ENCODE data around the gene EZH1.

The EZH1 gene

DNA sequence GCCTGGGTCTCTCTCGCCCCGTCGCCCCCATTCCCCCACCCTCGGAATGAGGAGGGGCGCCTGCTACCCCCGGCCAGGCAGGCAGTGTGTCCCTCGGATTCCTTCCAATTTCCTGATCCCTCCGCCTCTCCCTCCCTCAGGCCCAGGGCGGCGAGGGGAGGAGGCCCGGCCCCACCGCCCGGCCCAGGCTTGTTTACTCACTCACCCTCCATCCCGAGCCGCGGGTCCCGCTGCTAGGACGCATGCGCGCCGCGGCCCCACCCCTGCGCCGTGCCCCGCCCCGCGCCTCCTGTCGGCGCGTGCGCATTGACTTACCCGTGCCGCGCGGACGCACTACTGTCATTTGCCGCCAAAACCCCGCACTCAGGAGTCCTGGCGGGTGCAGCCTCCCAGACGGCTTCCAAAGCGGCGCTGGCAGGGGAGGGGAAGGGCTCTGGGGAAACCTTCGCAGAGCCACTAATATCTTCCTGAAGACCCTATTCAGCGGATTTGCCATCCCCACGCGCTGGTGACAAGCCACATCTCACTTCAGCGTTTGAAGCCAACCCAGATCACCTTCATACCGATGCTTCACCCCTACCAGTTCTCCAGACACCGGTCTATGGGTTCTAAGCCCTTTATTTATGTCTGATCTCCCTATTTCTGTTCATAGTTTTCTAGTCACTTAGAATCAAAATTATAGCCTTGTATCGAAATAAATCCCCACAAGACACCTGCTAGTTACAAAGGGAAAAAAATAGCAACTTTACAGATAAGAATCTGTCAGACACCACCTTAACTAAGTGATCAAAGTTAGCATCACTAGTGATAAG, at the start of gene EZH1:
Gene EZH1, minus strand, starts transcription at position 235 of the 812 bp plus-strand sequence. CDS start 16,099 bp downstream, outside the sequence.
- DNase-seq: peak; percentile 93

DNA sequence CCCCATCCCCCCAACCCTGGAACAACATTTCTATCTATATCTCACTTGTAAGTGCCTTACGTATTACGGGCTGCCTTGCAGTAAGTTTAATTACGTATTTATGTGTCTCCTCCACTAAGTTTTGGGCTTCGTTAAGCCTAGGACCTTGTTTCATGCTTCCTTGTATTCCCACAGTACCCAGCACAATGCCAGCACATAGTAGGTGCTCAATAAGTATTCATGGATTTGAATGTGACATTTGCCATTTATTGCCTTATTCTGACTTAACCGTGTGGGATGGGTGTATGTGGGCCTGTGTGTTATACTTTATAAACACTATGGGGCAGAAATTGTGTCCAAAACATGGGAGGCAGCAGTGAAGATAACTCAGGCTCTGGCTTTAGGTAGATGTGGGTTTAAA, 47.7 kb upstream of the EZH1 start:
- DNase-seq: no peak

DNA sequence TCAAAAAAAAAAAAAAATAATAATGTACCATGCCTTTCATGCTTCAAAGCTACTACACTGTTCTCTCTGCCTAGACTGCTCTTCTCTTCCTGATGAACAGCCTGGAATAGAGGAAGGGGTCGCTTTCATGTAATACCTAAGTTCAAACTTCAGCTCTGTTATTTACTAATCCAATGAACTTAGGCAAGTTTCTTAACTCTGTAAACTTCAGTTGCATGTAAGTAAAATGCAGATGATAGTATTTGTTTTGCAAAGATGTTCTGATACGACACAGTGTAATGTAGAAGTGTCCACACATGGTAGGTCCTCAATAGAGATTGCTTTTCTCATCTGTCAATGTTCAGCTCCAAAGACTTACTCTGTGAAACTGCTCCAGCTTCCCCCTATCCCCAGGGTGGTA, 47.1 kb upstream of the EZH1 start:
- no peak for DNase-seq

DNA sequence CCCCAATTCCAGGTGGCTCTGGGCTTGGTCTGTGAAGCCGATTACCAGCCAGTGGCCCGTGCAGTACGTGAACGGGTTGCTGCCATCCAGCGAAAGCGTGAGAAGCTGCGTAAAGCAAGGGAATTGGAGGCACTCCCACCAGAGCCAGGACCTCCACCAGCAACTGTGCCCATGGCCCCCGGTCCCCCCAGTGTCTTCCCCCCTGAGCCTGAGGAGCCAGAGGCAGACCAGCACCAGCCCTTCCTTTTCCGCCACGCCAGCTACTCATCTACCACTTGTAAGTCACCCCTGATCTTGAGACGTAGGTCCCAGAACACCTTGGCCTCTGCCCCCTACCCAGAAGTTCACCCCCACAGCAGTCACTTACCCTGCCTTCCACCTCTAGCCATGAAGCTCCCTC, 42.4 kb upstream of the EZH1 start:
- DNase-seq: no peak

DNA sequence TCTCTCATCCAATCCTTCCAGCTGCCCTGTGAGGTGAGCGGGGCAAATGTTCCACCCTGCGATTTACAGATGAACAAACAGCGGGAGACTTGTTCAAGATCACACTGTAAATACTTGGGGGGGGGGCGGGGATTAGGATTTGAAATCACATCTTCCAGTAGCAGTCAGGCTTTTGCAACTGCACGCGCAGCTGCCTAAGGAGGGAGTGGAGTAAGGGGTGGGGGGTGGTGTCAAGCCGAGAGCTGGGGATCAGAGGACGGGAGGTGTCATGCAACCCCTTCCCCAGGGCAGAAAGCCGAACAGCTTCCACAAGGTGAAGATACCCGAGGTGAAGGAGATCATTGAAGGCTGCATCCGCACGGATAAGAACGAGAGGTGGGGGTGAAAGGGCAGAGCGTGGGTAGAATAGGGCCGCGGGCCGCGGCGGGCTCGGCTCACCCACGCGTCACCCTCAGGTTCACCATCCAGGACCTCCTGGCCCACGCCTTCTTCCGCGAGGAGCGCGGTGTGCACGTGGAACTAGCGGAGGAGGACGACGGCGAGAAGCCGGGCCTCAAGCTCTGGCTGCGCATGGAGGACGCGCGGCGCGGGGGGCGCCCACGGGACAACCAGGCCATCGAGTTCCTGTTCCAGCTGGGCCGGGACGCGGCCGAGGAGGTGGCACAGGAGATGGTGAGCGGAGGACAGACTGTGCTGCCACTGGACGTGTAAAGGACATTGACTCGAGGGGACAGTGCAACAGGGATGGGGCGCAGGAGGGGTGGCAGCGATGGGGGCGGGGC, 40.2 kb upstream of the EZH1 start:
- DNase-seq: no peak

DNA sequence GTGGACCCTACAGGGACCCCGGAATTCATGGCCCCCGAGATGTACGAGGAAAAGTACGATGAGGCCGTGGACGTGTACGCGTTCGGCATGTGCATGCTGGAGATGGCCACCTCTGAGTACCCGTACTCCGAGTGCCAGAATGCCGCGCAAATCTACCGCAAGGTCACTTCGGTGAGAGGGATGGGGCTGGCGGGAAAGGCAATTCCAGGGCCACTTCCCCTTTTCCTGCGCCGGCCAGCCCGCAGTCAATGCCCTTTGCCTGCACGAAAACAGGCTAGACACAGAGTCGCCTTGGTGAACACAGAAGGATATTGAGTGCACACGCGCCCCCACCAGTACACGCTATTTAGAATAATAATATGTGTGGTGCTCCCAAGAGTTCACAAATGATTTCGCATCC, 39.6 kb upstream of the EZH1 start:
- DNase-seq: no peak

DNA sequence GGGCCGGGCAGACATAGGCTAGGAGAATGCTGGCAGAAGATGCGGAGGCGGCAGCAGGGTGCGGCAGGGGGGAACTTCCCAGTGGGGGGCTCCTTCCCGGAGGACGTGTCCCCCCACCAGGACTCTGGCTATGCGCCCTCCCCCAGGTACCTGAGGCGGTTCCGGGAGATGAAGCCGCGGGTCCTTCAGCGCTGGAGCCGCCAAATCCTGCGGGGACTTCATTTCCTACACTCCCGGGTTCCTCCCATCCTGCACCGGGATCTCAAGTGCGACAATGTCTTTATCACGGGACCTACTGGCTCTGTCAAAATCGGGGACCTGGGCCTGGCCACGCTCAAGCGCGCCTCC, 38.9 kb upstream of the EZH1 start:
- DNase-seq: no peak

DNA sequence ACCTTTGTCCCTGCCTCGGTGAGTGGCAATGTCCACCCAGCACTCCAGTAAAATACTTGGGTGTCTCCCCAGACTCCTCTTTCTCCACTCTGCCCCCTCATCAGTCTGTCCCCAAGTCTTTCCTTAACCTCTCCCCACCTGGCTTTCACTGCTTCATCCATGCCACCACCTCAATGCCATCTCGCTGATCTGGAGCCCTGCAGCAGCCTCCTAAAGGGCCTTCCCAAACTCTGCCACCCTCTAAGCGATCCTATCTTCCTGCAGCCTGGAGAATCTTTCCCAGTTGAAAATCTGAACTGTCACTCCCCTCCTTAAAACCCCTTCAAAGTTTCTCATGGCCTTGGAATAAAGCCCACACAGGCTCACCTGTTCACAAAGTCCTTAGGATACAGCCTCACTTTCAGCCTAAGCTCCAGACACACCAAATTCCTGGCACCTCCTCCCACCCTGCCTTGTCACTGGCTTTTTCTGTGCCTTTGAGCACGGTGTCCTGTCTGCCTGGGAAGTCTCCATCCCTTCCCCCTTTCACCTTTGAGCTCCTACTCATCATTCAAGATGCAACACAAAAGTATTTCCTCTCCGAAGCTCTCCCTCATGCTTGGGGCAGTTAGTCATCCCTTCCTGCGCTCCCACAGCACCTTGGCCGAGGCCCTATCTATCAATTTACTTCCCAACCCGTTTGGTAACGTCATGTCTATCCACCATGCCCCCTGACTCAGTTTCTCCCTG, 38.4 kb upstream of the EZH1 start:
- DNase-seq: no peak

DNA sequence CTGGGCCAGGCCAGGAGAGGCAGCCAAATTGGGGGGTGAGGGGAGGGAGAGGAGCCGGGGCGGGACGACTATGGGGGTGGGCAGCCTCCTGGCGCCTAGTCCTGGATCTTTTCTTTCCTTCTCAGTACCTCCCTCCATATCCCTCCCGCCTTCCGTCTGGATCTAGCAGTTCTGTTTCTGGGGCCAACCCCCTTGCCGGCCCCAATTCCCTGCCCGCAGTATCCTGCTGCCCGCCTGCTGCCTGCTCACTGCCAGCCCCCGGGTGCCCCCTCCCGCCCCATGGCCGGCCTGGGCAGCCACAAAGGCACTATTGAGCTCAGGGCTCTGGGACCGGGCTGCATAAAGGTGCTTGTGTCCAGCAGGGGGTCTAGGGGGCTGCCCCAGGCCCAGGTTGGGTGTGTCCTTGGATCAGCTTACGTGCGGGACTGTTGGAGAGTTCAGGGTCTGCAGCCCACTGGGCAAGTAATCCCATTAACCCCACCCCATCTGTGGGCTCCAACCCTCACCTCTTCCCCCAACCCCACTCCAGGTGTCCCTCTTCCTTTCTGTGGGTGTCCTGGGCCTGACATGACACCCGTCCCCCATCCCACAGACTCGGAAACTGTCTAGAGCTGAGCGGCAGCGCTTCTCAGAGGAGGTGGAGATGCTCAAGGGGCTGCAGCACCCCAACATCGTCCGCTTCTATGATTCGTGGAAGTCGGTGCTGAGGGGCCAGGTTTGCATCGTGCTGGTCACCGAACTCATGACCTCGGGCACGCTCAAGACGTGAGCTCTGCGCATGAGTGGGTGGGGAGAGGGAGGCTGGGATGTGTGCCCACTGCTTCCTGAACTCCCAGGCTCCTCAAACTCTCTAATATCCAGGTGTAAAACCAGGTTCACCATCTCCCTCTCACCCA, 37.6 kb upstream of the EZH1 start:
- DNase-seq: no peak

DNA sequence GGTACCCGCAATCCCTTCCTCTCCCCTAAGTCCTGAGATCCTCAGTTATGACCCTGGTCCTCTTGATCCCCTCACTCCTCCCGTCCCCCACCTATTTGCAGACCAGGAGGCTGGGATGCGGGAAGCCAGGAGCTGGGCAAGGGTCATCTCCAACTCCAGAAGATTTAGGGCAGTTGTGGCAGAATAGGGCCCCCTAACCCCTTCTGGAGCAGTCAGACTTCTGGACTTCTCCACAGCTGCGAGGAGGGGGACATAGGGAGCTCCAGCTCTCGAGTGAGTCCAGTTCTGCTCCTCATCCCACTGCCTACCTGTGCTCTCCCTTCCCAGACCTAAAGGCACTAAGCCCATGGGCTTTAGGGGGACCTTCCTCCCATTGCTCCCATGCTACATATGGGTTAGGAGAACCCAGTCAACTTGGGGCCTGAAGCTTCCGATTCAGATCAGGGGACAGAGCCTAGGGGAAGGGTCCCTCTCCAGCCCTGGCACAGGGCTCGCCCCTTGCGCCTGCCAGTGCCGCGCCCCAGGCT, 36.9 kb upstream of the EZH1 start:
- no peak for DNase-seq

DNA sequence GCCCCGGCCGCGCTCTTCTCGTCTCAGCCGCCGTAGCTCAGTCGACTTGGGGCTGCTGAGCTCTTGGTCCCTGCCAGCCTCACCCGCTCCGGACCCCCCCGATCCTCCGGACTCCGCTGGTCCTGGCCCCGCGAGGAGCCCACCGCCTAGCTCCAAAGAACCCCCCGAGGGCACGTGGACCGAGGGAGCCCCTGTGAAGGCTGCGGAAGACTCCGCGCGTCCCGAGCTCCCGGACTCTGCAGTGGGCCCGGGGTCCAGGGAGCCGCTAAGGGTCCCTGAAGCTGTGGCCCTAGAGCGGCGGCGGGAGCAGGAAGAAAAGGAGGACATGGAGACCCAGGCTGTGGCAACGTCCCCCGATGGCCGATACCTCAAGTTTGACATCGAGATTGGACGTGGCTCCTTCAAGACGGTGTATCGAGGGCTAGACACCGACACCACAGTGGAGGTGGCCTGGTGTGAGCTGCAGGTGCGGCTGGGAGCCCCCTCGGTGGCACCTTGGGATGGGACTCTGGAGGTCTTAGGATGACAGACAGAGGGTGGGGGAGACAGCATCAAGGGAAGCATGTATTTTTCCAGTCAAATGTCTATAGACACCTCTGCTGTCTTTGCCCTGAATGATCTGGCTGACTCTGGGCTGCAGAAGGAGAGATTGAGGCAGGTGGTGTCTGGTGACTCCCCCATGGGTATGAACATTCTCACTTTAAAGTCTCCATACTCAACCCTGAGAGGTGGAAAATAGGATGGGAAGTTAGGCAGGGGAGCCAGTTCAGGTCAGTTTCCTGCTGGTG, 36.2 kb upstream of the EZH1 start:
- no peak for DNase-seq

DNA sequence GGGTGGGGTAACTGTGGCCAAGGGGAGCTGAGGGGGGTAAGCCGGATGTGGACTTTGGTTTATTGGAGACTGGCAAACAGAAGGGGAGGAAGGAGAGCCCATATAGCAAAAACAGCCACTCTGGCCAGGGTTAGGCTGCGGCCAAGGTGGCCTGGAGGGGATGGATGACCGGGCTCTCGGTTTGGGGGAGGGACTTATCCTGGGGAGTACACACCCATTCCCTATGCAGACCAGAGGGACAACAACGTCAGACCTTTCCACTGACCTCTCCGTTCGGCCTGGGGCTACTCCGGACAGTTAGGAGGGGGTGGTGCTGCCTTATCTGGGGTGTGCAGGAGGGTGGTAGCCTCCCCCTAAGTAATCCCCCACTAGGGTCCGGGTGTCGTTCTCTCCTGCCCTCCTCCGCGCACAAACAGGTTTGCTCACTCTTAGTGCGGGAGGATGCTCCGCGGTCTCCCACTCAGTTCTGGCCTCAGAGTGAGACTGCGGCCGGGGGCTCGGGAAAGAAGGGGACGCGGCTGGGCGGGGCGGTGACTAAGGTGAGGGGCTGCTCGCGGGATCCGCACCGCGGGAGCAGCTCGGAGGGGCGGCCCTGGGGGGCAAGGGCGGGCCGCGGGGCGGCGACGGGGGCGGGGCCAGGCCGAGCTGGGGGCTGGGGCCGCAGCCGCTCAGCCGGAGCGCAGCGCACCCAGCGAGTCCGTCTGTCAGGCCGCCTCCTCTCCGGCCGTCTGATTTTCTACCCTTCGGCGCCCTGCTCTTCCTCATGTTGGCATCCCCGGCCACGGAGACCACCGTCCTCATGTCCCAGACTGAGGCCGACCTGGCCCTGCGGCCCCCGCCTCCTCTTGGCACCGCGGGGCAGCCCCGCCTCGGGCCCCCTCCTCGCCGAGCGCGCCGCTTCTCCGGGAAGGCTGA, 35.4 kb upstream of the EZH1 start, which contains the start of gene WNK4:
Gene WNK4, plus strand, starts transcription at position 675 of the 915 bp plus-strand sequence. Its CDS starts 89 bp downstream, at position 764.
- no peak for DNase-seq

DNA sequence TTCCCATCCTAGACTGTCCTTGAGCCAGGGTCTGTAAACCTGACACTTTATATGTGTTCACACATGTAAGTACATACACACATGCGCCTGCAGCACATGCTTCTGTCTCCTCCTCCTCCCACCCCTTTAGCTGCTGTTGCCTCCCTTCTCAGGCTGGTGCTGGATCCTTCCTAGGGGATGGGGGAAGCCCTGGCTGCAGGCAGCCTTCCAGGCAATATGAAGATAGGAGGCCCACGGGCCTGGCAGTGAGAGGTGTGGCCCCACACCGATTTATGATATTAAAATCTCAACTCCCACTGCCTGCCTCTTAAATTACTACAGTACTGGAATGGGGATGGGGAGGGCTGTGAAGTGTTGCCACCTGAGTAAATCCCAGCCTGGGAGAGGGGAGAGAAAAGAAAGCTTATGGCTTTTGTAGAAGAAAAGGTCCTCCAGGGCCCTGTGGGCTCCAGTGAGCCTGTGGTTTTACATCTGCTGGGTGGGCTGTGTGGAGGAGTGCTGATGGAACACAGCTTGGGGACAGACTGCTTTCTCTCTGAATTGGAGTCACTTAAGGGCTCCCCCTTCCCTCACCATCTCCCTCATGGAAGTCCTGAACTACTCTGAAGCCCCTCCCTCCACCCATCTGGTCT, 34.6 kb upstream of the EZH1 start:
- DNase-seq: no peak

DNA sequence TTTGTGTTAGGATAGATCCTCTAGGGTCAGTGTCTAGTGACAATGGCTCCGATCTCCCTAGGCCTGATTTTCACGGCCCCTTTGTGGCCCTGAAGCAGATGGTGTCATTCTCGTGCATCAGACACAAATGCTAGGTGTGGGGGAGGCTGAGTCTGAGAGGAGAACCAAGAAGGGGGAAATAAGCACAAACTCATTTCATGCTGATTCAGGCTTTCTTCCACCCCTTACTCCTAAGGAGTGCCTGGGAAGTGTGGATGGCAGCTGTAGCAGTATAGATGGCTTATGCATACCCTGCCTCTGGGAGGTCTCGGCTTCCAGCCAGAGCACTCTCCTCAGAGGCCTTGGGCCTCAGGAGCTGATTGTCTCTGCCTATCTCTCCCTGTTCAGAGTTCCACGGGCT, 33.7 kb upstream of the EZH1 start:
- no peak for DNase-seq

DNA sequence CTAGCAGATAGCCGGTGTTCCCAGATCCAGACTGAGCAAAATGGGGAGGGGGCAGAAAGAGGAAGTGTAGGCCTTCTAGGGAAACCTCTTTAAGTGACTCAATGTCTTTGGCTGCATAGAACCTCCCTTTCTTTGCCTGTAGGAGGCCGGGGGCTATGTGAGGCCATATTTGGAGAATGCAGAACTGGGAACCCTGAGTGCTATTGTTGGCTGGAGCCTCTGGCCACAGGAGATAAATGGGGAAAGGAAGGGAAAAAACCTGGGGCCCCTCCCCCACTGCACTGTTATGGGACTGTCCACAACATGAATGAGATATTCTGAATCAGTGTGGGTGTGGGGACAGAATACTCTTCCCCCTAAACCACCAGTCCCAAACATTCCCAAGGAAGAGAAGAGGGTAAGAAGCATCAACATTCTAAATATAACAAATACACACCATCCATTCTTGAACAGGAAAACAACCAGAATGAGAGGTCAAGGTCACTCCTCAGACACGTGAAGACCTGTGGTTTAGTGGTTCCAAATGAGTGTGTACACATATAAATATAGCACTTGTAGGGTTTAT, 30.8 kb upstream of the EZH1 start:
- DNase-seq: no peak

DNA sequence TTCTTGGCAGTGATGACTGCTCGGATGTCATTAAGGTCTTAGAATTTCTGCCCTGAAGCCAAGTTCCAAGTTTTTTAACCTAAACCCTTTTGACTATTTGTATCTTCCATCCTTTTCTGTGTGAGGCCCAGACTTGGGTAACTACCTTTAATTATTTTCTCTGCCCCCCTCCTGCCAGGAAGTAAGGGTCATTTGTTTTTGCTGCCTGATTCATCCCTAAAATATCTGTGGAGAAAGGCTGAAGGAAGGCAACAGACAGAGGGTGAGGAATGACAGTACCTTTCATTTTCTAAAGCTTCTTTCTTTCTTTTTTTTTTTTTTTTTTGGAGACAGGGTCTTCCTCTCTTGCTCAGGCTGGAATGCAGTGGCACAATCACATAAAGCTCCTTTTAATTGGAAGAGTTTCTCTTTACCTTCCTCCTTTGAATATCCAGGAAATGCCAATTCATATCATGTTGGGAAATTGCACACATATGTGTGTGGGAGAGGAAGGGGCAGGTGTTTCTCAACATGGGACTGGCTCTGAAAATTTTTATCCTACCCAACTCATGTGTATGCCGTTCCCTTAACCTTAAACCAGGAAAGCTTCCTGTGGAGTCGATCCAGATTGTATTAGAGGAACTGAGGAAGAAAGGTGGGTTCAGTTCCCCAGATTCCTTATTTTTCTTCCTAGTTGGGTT, 29.4 kb upstream of the EZH1 start:
- no peak for DNase-seq

DNA sequence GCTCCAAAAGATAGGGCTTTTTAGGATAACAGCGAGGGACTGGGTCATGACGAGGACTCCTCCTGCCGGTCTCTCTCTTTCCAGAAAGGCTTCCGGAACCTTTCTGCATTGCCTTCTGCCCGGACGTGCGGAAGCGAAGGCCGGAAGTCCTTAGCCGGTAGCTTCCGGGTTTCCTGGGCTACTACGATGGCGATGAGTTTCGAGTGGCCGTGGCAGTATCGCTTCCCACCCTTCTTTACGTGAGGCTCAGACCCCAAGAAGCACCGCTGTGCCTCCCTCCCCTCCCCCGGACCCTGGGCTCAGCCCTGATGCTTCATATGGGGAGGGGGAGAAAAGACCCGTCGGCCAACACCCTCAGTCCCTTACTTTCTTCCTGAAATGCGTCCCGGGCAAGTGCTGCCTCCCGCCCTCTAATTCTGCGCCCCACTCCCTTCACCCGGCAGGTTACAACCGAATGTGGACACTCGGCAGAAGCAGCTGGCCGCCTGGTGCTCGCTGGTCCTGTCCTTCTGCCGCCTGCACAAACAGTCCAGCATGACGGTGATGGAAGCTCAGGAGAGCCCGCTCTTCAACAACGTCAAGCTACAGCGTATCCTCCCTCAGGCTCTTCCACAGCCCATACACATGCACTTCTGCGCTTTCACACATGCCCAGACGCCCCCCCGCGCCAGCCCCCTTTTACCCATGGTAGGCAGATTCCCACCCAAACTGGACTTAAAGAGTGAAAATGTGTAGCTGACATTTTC, 28.6 kb upstream of the EZH1 start, which contains the start of gene VPS25:
Gene VPS25, plus strand, starts transcription at position 160 of the 746 bp plus-strand sequence. Its CDS starts 27 bp downstream, at position 187.
- DNase-seq: peak; percentile 86

DNA sequence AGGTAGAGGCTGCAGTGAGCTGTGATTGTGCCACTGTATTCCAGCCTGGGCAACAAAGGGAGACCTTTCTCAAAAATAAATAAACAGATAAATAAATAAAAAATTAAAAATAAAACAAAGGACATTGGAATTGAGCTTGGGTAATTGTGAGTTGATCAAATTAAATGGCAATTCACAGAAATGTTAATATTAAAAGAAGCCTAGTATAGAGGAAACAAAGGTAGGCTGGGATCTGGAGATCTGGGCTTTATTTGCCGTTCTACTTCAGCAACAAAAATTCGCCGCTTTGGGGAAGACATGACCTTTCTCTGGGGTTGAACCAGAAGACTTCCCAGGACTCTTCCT, 28.1 kb upstream of the EZH1 start:
- no peak for DNase-seq

All from CD4-positive, alpha-beta T cell treated with Interleukin-17A for 1 hour (primary cell).